GM12878 (cell line): ENCODE measurements around the gene SLC23A2. TPM values are rescaled to one million over a fixed set of nuclear protein-coding genes. Genes with fewer than 3 reads are reported as not detected.

Experiments
- ATAC-seq: fragments of 200-7000 bp; cut with Tn5 transposase; 3 replicates; pipeline ENCODE4 v1.9.1; 2020; ENCODE audit warnings: mild to moderate bottlenecking, moderate library complexity
- BruUV-seq: library from RNA; stranded (reverse); fragments of 400-500 nt; replicated peaks from 2 replicates; lab custom pipeline; 2021; lab: Mats Ljungman, UMichigan
- CTCF ChIA-PET: fragments of 300-600 bp; sonication (Branson Sonifier 250); formaldehyde crosslinking; extraction: SDS; loops from one replicate; lab custom pipeline; 2021; ENCODE audit warnings: inconsistent platforms; lab: Yijun Ruan, JAX
- POLR2A ChIA-PET: fragments of 350-600 bp; formaldehyde crosslinking; extraction: SDS; loops from one replicate; lab custom pipeline; 2021; ENCODE audit warnings: inconsistent platforms; lab: Charles Lee
- RAD21 ChIA-PET: fragments of 300-600 bp; sonication (Branson Sonifier 250); formaldehyde crosslinking; loops from one replicate; lab custom pipeline; 2023; ENCODE audit warnings: antibody characterized with exemption; ENCODE audit not compliant: unreplicated experiment; lab: Charles Lee
- SMC1A ChIA-PET: fragments of 300-600 bp; sonication (Branson Sonifier 250); formaldehyde crosslinking; loops from one replicate; lab custom pipeline; 2023; ENCODE audit not compliant: unreplicated experiment, uncharacterized antibody; lab: Charles Lee
- DNase-seq: peaks from one replicate; pipeline ENCODE4 v3.0.0-alpha.2; 2011; ENCODE audit warnings: low read depth, low spot score
- FAIRE-seq: peaks from 3 replicates; lab custom pipeline; 2011; peaks lifted over from hg19 to GRCh38; lab: Jason Lieb, UNC
- H2AFZ ChIP-seq: 2 replicates; pipeline ENCODE4 v1.6.0; 2011; ENCODE audit warnings: low read depth, low read length, control low read depth; ENCODE audit not compliant: control insufficient read depth
- H3K27ac ChIP-seq: 2 replicates; pipeline ENCODE4 v1.5.1; 2011; ENCODE audit warnings: control low read depth; ENCODE audit not compliant: control insufficient read depth, insufficient read depth
- H3K27me3 ChIP-seq, 2 experiments: replicated peaks in 1 of 2; 2 replicates each; pipeline versions ENCODE4 v1.6.0 to v1.6.1; 2011; ENCODE audit warnings: low read length in 1 of 2; ENCODE audit not compliant: control insufficient read depth in 2 of 2, insufficient read depth in 2 of 2
- H3K36me3 ChIP-seq, 2 experiments: 2 replicates each; pipeline ENCODE4 v1.5.1; 2011; ENCODE audit warnings: low read length in 1 of 2; ENCODE audit not compliant: control insufficient read depth in 2 of 2, insufficient read depth in 2 of 2
- H3K4me1 ChIP-seq: 2 replicates; pipeline ENCODE4 v1.6.1; 2011; ENCODE audit warnings: mild to moderate bottlenecking, low read length, moderate library complexity, mixed read lengths; ENCODE audit not compliant: control insufficient read depth, insufficient read depth
- H3K4me2 ChIP-seq: 2 replicates; pipeline ENCODE4 v1.6.0; 2011; ENCODE audit warnings: control low read depth; ENCODE audit not compliant: control insufficient read depth, insufficient read depth
- H3K4me3 ChIP-seq: fragments of 200-600 bp; sonication (generic); 2 replicates; pipeline ENCODE4 v1.5.1; 2016
- H3K79me2 ChIP-seq: 2 replicates; pipeline ENCODE4 v1.6.0; 2011; ENCODE audit warnings: low read length; ENCODE audit not compliant: control insufficient read depth, insufficient read depth
- H3K9ac ChIP-seq: 2 replicates; pipeline ENCODE4 v1.8.0; 2011; ENCODE audit warnings: low read length, control low read depth, mixed read lengths; ENCODE audit not compliant: control insufficient read depth, insufficient read depth
- H3K9me3 ChIP-seq: replicated peaks from 3 replicates; pipeline ENCODE4 v1.5.1; 2011; ENCODE audit warnings: mild to moderate bottlenecking, low read length; ENCODE audit not compliant: control insufficient read depth, insufficient read depth
- H4K20me1 ChIP-seq: 2 replicates; pipeline ENCODE4 v1.6.0; 2011; ENCODE audit not compliant: control insufficient read depth, insufficient read depth
- ATF2 ChIP-seq: IDR thresholded peaks from 2 replicates; pipeline ENCODE4 v1.6.1; 2012; ENCODE audit warnings: low read length, inconsistent platforms
- CBFB ChIP-seq: IDR thresholded peaks from 2 replicates; pipeline ENCODE4 v1.6.1; 2016; ENCODE audit warnings: antibody characterized with exemption, low read depth
- KDM1A ChIP-seq: fragments of 200-600 bp; sonication (generic); IDR thresholded peaks from 2 replicates; pipeline ENCODE4 v1.6.1; 2016; ENCODE audit warnings: borderline replicate concordance
- MLLT1 ChIP-seq: fragments of 450-650 bp; IDR thresholded peaks from 2 replicates; pipeline ENCODE4 v1.6.1; 2016; ENCODE audit warnings: mild to moderate bottlenecking
- SPI1 ChIP-seq: IDR thresholded peaks from 2 replicates; pipeline ENCODE4 v1.6.1; 2011; ENCODE audit warnings: low read depth, mild to moderate bottlenecking, low read length, moderate library complexity, borderline replicate concordance; ENCODE audit not compliant: insufficient read depth
- SREBF1 ChIP-seq: IDR thresholded peaks from 2 replicates; pipeline ENCODE4 v1.6.1; 2012; ENCODE audit warnings: mild to moderate bottlenecking, low read length
- TARDBP ChIP-seq: IDR thresholded peaks from 2 replicates; pipeline ENCODE4 v1.6.1; 2016; ENCODE audit warnings: borderline replicate concordance
- WRNIP1 ChIP-seq: IDR thresholded peaks from 2 replicates; pipeline ENCODE4 v1.6.1; 2011; ENCODE audit warnings: low read depth, low read length, improper control_type of control experiment, borderline replicate concordance
- WGBS: methylation state at CpG from one replicate; pipeline ENCODE4 v1.1.6; 2016; ENCODE audit warnings: low lambda C conversion rate; ENCODE audit not compliant: insufficient replicate concordance, insufficient coverage; ENCODE audit errors: missing lambda C conversion rate; 5-methylcytosine and 5-hydroxymethylcytosine counted together
- in situ Hi-C: fragments of 300-500 bp; cut with MboI; formaldehyde crosslinking; loops from 9 replicates; pipeline ENCODE4 v1.14.3; 2018; ENCODE audit warnings: mixed read lengths
- intact Hi-C: fragments of 100-400 bp; cut with micrococcal nuclease; formaldehyde crosslinking; loops from one replicate; pipeline ENCODE4 v1.14.2; 2022; ENCODE audit not compliant: unreplicated experiment
- polyA plus RNA-seq, 11 experiments: library from polyadenylated mRNA; depleted of rRNA in 4 of 11; unstranded in 6 of 11; stranded (reverse) in 5 of 11; fragments of >200 nt; fragmentation: Nextera tagmentation in 4 of 11; fragmentation: Illumina TruSeq in 1 of 11; extraction: Ambion mirVana in 4 of 11; extraction: Trizol in 1 of 11; gene quantifications; 1 replicate in 1 of 11; 2 replicates in 10 of 11; pipeline versions ENCODE4 v1.2.1 to v1.2.3, GENCODE V29; 2011 to 2016; ENCODE audit warnings: inconsistent platforms in 2 of 11, missing spikeins in 2 of 11, low read depth in 1 of 11
- total RNA-seq, 4 experiments: library from RNA; depleted of rRNA in 3 of 4; stranded (reverse); fragments of >200 nt in 3 of 4; fragmentation: Illumina TruSeq in 1 of 4; extraction: Trizol in 1 of 4; gene quantifications; 2 replicates each; pipeline versions ENCODE4 v1.2.1 to v1.2.3, GENCODE V29; 2013 to 2021

The SLC23A2 gene
- total and polyA plus RNA-seq, 10 of the 15 experiments (the other 5 are each of a cell fraction or from before 2014, with no cell fraction given) = 4.4 to 56.1 (median 35.5) TPM

GRCh38 chr20:4950437-4950836 is 50.9 kb downstream of the SLC23A2 start:
- H3K9me3 ChIP-seq = no peaks in the 10 kb centered on the region; the same call in 2 of the 3 replicates
- WGBS = 26% methylated on average over 3 of the region's 3 CpGs
- CTCF ChIA-PET = interaction anchor here (0.6 to 5.4 kb wide), 30 partner anchors 8 to 263 kb away, joined by 3 to 40 read pairs (median 3); partner anchors contain the start of gene CDS2
- in situ Hi-C loops (no loop called here), intact Hi-C loops (loop anchor here (5.0 to 10.0 kb wide), 2 partner anchors 76 to 343 kb away; no protein-coding TSS in a partner anchor)
- no peak for FAIRE-seq
- BruUV-seq = no TSS peak
- SMC1A ChIA-PET = interaction anchor here (0.7 to 3.7 kb wide), 19 partner anchors 22 to 213 kb away, joined by 3 to 19 read pairs (median 4); partner anchors contain the start of gene CDS2
- 0 out of 2 replicates have a peak overlapping the region, but pooled peaks have one; percentile 13 for H3K4me2 ChIP-seq
- H3K9ac ChIP-seq = no peak overlapping the region
- H3K4me3 ChIP-seq = no peak overlapping the region
- peaks cover 0 to 3% of the 10 kb centered on the region in 2 experiments; a peak in 2 of 4 replicates for H3K36me3 ChIP-seq
- no peak overlapping the region for H3K27ac ChIP-seq
- H2AFZ ChIP-seq = peak overlapping the region; percentile 26
- POLR2A ChIA-PET = interaction anchor here (0.6 to 1.2 kb wide), 2 partner anchors 8 to 23 kb away, joined by 3 to 5 read pairs; no protein-coding TSS in a partner anchor
- no peaks in the 10 kb centered on the region for H3K27me3 ChIP-seq
- TF ChIP-seq WRNIP1 = no peak
- TF ChIP-seq TARDBP = no peak
- TF ChIP-seq CBFB = no peak
- no peak for TF ChIP-seq SPI1
- no peak for TF ChIP-seq SREBF1
- no peak for TF ChIP-seq MLLT1
- no peak for TF ChIP-seq KDM1A
- TF ChIP-seq ATF2 = no peak
- H3K4me1 ChIP-seq = peaks cover 21% of the 10 kb centered on the region
- ATAC-seq = 0 out of 3 replicates have a peak, but pooled peaks have one; percentile 10
- DNase-seq = no peak
- H4K20me1 ChIP-seq = no peaks in the 10 kb centered on the region
- H3K79me2 ChIP-seq = no peaks in the 10 kb centered on the region
- RAD21 ChIA-PET = interaction anchor here (0.7 to 2.3 kb wide), 10 partner anchors 12 to 219 kb away, joined by 3 to 14 read pairs (median 4); no protein-coding TSS in a partner anchor
